ENCODE results near the gene TXN2. TPM values are rescaled to one million over a fixed set of nuclear protein-coding genes. Genes with fewer than 3 reads are reported as not detected.
A peak's percentile ranks its signal among the peaks of the same experiment; 100 is the strongest.

TXN2 gene
- total and polyA plus RNA-seq, 8 donors = 64.4 to 122 (median 107) TPM

- no peaks in the 10 kb centered on the region for H3K9me3 ChIP-seq
- H3K27me3 ChIP-seq = no peaks in the 10 kb centered on the region
- no peak overlapping the region for H3K27ac ChIP-seq
- intact Hi-C loops (cut with DNase I) = no loop called here
- peaks cover 8 to 27% of the 10 kb centered on the region in 2 donors for H3K4me1 ChIP-seq
- H3K36me3 ChIP-seq = peaks cover 0 to 66% of the 10 kb centered on the region in 2 donors
- TF ChIP-seq CTCF (IDR thresholded peaks at IDR 0.05) = peak; percentile 37 to 42
- no peak for DNase-seq
- ATAC-seq = peak; percentile 12
- H3K4me3 ChIP-seq = no peak overlapping the region
These were observed 29.8 kb upstream of the TXN2 start for GRCh38 chr22:36510966-36511881.

DNA sequence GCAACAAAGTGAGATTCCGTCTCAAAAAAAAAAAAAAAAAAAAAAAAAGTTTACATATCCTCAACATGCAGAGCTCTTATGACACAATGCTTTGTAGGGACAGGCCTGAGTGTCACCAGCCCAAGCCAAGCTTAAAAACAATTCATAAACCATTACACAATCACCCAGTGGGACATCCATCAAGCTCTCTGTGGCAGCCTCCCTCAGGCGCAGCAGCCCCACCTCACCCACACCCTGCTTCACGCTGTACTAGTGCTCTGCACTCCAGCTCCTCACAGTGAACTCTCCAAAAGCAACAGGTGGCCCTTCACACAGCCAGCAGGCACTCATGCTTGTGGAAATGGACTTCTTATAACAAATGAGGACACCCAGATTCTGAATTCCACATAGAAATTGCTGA lies 28.9 kb upstream of the TXN2 start:
- Histone ChIP-seq H3K36me3 (peaks cover 0 to 57% of the 10 kb centered on the region in 2 donors), H3K4me1 (peaks cover 8 to 29% of the 10 kb centered on the region in 2 donors), H3K4me3 (no peak overlapping the region), H3K9me3 (no peaks in the 10 kb centered on the region), H3K27me3 (no peaks in the 10 kb centered on the region), H3K27ac (no peak overlapping the region)
- no peak for TF ChIP-seq CTCF (IDR thresholded peaks at IDR 0.05)
- DNase-seq (no peak), ATAC-seq (peak; percentile 18)
- intact Hi-C loops (cut with DNase I) = no loop called here

- intact Hi-C loops (cut with DNase I) = no loop called here
- Histone ChIP-seq H3K27ac (peak overlapping the region; percentile 62 to 76), H3K4me1 (peaks cover 8 to 29% of the 10 kb centered on the region in 2 donors), H3K9me3 (no peaks in the 10 kb centered on the region), H3K27me3 (no peaks in the 10 kb centered on the region), H3K4me3 (peak overlapping the region; percentile 46 to 66), H3K36me3 (peaks cover 0 to 36% of the 10 kb centered on the region in 2 donors)
- ATAC-seq (no peak), DNase-seq (no peak)
- TF ChIP-seq CTCF (IDR thresholded peaks at IDR 0.05) = no peak
These were observed 26.1 kb upstream of the TXN2 start for GRCh38 chr22:36507518-36508010.

DNA sequence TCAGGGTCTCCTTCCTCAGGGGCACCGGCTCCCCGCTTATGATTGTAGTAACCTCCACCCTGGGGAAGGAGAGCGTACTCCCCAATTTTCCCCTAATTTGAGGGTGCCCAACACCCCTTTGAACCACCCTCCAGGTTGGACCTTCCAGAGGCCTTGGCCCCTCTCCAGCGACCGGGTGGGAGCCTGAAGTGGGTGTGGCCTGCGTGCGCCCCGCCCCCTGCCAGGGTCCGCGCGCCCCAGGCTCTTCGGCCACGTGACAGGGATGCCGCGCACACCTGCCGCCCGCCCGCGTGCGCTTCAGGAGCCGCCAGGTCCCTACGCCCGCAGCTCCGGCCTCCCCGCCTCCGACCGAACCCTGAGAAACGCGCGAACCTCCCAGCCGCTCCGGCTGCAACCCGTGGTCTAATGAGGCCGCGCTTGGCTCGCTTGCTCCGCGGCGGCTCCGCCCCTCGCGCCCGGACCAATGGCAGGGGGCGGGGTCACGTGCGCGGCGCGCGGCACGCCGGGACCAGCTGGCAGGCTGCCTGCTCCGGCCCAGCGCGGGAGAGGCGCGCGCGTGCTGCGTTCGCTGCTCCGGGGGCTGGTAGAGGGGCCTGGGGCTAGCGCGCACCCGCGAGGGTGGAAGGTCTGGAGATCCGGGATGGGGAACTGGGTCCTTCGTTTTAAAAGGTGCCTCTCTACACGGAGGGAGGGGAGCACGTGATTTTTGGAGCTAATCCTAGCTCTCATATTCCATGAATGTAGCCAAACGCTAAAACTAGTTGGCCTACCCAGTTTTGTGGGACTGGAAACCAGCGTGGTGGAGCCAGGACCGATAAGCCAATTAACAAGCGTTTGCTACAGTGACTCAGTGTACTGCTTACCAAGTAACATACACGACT lies 25.4 kb upstream of the TXN2 start, which contains the start of gene FOXRED2:
TSS of gene FOXRED2 (minus strand) at position 404 of the 881 bp plus-strand sequence. CDS start 618 bp downstream, outside the sequence.
- Histone ChIP-seq H3K9me3 (no peaks in the 10 kb centered on the region), H3K36me3 (peaks cover 0 to 29% of the 10 kb centered on the region in 2 donors), H3K4me1 (peaks cover 8 to 29% of the 10 kb centered on the region in 2 donors), H3K27ac (peak within 1 kb of the TSS; percentile 62 to 76), H3K4me3 (peak within 1 kb of the TSS; percentile 46 to 66), H3K27me3 (no peaks in the 10 kb centered on the region)
- ATAC-seq (peak; percentile 89), DNase-seq (peak; percentile 82 to 96 (median 90))
- intact Hi-C loops (cut with DNase I) = no loop called here
- no peak for TF ChIP-seq CTCF (IDR thresholded peaks at IDR 0.05)

Measured in left lung (tissue), 10 donors.